ENCODE results near the gene CAPN13.

CAPN13 gene, protein sequence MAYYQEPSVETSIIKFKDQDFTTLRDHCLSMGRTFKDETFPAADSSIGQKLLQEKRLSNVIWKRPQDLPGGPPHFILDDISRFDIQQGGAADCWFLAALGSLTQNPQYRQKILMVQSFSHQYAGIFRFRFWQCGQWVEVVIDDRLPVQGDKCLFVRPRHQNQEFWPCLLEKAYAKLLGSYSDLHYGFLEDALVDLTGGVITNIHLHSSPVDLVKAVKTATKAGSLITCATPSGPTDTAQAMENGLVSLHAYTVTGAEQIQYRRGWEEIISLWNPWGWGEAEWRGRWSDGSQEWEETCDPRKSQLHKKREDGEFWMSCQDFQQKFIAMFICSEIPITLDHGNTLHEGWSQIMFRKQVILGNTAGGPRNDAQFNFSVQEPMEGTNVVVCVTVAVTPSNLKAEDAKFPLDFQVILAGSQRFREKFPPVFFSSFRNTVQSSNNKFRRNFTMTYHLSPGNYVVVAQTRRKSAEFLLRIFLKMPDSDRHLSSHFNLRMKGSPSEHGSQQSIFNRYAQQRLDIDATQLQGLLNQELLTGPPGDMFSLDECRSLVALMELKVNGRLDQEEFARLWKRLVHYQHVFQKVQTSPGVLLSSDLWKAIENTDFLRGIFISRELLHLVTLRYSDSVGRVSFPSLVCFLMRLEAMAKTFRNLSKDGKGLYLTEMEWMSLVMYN

DNA sequence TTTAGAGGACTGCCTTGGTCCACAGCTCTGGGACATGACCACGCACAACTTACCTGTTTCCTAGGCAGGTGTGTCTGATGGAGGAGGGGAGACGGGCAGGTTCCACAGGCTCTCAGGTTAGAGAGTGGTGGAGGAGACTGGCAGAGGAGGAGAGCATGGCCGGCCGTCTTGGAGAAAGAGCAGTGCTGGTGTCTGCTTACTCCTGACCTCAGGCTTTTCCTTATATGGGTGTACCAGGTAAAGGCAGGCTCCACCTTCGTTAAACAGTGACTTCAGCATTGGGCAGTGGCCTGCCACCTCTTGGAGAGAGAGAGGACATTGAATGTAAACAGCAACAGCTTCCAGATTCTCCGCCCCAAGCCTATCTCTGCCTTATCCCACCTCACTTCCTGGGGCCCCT is at the start of gene CAPN13:
TSS of gene CAPN13 (minus strand) at position 198 of the 400 bp plus-strand sequence. CDS start 20,121 bp downstream, outside the sequence.
- DNase-seq = no peak

DNA sequence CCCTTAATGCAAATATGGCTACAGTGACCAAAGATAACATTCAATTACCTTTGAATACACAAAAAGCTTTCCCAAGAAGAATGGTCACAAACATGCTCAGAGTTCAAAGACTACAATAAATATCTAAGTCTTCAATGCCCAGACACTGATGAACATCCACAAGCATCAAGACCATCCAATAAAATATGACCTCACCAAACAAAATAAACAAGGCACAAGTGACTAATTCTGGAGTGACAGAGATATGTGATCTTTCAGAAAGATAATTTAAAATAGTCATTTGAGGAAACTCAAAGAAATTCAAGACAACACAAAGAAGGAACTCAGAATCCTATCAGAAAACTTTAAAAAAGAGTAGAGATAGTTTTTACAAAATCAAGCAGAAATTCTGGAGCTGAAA is 40.6 kb upstream of the CAPN13 start:
- DNase-seq = no peak

DNA sequence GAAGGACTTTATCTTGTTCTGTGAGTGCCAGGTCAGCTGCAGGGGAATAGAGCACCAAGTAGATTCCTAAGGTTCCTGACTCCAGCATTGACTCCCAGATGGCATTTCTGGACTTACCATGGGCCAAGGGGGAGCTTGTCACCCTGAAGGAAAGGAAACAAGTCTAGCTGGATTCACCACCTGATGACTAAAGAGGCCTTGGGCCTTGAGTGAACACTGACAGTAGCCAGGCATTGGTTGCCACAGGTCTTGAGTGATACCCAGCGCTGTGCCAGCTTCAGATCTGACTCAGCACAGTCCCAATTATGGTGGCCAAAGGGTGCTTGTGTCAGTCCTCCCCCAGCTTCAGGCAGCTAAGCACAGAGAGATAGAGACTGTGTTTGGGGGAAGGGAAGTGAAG is 40.1 kb upstream of the CAPN13 start:
- DNase-seq = no peak

DNA sequence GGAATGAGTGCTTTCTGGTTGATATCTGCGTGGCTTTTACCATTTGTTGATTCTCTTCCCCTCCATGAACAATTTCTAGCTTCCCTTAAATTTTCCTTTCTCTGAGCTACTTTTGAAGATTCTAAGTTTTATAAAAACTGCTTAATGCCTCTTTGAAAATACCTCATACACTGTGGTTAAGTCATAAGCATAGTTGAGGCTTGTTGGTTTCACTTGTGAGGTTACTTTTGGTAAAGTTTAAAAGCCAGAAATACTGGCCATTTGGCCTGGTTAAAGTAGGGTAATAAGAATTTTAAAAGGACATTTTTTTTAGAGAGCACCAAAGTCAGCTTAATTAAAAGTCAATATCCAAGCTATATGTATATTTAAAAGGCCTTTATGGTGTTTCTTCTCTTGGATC is 21.3 kb upstream of the CAPN13 start:
- no peak for DNase-seq

DNA sequence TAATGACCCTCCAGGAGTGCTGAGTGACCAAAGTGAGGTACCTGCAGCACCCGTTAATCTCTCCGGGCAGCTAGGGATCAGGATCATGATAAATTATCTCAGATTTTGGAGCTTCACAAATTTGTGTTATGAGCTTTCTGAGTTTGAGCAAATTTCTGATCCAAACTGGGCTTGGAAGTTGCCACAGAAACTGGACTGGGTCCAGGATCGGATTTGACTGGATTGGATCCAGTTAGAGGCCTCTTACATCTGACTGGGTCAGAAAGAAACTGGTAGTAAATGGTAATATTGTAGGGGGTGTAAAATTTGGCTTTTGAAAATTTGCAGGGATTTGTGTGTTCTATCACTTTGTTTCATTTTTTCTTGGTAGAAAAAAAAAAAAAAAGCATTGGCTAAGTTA is 19.7 kb upstream of the CAPN13 start:
- DNase-seq = no peak

DNA sequence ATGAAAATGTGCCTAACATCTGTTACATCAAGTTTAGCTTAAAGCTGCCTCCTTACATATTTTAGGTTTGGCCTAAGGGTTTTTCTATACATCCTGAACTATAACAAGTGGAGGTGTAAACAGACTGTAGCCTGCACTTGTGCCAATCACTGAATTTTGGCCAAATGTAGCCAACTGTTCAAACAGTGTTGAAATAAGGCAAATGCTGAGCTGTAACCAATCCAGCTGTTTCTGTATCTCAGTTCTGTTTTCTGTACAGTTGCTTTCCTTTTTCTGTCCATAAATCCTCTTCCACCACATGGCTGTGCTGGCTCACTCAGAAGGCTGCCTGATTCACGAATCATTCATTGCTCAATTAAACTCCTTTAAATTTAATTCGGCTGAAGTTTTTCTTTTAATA is 19.2 kb upstream of the CAPN13 start:
- DNase-seq = no peak

DNA sequence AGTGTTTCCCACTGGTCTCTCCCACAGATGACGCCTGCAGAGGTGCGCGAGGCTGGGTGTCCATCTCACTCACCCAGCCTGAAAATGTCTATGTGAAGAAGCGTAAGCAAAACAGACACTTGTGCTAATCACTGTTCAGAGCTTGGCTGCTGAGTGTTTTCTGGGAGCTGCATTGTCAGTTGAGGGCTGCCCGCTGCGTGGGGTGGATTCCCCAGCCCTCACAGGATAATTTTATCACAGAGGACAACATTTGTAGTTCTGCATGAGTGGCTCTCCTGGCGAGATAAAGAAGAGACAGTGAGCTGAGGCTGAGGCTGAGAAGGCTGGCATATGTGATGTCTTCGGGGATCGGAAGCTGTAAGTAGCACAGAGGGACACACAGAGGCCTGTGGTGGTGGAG is 16.2 kb upstream of the CAPN13 start:
- DNase-seq = no peak

DNA sequence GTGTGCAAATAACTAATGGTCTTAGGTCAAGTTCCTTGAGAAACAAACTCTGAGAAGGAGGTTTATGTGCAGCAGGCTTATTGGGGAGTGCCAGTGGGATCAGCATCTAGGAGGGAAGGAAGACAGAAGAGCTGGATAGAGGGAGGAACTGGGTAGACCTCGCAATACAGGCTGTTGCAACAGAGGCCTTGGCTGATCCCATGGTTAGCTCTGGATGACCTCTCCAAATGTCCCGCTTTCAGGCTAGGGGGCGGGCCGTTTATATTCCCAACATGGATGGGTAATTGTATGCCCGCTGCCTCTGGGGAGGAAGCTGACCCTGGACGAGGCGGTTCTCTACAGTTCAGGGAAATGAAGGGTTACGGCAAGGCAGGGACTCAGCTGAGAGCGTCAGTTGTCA is 14.7 kb upstream of the CAPN13 start:
- no peak for DNase-seq

DNA sequence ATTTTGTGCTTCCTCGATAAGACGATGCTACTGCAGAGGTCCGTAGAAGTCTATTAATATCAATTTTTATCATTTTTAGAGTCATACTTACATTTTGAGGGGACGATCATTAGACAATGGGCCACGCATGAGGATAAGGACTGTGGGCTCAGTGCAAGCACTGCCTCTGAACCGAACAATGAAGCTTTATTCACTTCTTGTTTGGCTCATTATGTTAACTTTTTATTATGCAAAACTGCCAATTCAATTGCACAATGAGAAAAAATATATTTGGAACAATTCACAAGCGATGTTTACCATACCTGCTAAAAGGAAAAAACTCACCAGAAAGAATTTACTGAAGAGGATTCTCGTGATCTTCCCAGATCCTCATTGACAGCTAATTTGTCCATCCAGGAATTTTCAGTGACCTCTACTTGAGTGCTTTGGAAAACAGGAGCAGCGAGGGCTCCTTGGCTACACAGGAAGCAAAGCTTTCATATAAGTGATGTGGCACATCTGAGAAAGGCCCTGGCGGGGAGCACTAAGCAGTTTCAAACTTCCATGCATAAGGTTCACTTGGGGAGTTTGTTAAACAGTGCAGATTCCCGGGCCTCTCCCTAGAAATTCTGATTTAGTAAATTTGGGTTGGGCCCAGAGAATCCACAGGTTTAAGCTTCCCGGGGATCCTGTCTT is 13.3 kb upstream of the CAPN13 start:
- no peak for DNase-seq

DNA sequence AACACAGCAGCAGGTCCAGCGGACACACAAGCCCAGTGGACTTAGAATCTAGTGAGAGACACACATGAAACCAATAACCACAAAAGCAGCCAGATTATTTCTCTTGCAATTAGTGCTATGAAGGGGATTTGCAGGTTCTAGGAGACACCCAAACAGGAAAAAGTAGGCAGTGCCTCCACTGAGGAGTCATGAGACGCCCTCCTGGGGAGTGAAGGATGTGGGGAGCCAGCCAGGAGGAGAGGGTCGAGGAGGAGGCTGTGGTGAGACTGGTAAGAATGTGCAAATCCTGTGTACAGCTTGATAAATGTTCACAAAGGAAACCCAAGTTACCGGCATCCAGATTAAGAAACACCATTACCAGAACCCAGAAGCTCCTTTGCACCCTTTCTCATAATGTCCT is 2.7 kb upstream of the CAPN13 start:
- no peak for DNase-seq

DNA sequence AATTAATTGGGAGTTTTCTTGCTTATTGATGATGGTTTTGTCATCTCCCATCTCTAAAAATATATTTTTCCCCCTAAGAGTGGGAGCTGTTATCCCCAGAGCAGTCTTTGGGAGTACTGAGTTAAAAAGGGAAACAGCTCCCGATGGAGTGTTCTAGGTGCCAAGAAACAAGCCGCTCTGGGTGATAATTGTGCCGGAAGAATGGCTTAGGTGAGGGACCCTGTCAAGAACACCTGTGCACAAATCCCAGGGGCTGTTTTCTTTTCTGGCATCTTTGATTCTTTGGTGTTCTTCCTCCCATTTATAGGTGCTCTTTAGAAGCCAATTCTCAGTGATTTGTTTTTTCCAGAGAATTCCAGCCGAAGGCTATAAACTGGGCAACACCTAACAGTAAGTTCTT is 1.4 kb upstream of the CAPN13 start:
- DNase-seq = no peak

DNA sequence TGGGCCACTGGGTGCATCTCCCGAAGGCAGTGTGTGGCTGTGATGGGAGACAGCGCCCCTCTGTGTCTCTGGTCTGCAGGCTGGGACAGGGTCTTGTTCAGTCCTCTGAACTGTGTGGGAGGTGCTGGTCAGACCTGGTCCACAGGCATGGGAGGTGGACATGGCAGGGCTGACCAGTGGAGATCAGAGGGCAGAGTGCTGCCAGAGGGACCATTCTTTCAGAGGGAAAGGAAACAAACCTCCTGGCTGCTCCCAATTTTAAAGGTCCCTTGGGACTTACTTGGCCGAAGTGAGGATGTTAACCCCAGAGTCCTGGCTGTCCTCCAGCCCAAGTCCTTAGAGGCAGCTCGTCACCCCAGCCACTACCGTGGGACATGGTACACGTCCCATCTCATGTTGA is 4.0 kb downstream of the CAPN13 start:
- DNase-seq = no peak

DNA sequence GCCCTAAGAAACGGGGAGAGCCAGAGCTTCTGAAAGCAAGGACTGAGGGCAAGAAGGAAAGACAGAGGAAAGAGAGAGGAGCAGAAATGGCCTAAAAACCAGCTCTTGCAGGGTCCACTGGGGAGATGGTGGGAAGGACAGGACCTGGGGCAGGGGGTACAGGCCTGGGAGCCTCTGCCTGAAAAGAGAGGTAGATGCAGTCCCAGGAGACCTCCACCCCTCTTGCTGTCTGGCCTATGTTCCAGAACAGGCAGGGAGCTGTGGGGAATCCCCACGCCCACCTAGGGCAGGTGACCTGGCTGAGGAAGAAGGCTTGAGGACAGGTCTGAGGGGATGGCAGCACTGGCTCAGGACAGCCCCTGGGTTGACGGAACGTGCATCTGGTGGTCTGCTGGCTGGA is 4.6 kb downstream of the CAPN13 start:
- no peak for DNase-seq

DNA sequence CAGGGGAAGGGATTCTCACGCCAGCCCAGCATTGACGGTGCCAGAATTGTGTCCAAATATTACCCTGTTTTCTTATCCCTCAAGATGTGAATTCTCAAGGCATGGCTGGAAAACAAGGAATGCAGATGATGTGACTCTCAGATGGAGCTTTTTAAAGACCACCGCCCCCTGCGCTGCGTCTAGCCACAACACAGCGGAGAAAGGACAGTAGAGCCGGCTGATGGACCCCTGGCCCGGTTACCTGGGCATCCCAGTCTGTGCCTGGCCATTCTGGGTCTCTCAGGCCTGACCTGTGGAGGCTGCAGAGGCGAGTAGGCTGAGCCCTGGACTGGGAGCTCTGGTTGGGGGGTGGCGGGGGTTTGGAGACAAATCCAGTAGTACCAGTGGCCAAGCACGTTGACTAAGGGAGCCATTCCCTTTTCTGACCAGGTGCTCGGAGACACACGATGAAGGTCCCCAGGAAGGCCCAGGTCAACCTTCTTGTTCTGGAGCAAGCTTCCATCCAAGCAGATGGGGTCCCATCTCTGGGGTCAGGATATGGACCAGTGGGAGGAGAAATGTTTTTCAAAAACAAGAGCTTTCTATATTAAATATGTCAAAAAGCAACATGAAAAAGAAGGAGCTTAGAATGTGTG is 5.3 kb downstream of the CAPN13 start:
- no peak for DNase-seq

DNA sequence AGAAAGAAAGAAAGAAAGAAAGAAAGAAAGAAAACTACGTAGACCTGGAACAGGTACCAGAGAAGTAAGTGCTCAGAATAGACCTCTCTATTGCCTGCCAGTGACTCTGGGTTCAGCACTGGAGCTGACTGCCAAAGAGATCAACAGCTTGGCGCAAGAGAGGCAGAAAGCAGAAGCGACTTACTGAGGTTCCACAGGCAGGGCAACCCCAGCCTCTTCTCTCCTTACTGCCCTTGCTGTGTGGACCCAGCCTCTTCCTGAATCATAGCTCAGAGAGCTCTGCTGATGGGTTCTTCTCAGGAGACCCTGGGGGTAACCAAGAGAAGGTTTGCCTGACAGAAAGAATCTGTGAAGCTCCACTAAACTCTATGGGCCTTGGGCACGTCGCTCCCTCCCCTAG is 7.1 kb downstream of the CAPN13 start:
- DNase-seq = no peak

DNA sequence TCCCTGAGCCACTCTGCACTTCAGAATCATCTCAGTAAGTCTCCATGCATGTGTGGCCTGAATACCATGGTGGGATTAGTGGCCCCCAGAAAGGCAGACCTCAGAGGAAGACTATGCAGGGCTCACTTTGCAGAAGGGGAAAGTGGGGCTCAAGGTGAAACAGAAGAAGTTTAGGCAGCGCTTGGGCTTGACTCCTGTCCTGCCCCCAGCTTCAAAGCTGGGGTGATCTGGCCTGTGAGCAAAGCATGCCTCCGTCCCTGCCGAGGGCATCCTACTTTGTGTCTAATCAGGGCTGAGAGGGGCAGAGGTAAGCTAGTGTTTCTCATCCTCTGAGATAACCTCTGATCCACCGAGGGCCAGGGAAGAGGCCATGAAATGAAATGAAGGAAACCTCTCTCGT is 7.9 kb downstream of the CAPN13 start:
- no peak for DNase-seq

DNA sequence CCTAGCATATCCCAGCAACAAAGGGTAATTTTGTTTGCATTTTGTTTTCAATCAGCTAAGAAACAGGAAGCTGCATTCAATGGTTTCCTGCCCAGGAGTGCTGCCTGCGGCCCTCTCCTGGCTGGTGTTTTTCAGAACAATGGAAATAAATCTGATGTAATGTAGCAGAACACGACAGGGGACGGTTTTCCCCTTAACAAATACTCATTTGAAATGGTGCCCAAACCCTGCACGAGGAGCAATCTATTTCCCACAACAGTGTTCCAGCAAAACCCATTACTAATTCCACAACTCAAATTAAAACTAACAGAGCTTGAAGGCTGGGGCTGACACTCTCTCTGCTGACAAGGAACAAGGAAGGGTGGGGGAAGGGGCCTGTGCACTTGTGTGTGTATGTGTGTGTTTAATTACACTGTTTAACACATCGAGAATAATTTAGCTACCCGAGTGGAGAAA is 8.7 kb downstream of the CAPN13 start:
- DNase-seq = no peak

DNA sequence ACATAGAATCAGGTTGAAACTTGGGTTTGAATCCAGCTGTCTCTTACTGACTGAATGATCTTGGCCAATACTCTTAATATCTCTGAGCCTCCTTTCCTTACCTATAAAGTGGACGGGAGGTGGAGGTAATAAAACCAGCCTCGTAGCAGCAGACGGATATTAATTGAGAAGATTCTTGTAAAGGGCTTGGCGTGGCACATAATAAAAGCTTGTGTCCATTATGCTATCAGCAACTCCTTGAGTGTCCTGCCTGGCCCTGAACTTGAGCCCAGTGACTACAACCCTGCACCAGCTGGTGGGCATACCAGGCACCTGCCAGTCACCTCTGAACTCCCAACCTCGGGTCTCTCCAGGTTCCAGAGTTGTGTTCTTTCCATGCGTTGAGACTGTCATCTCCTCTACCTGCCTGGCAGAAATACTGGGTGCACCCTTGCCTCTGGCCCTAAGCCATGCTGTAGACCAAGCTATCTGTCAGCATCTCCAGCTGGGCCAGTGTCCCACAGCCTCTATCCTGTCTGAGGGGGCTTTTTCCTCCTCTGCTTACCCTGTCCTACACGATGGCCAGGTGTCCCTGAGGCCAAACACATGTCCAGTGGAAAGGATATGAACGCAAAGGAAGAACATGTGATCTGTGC is 9.7 kb downstream of the CAPN13 start:
- no peak for DNase-seq

DNA sequence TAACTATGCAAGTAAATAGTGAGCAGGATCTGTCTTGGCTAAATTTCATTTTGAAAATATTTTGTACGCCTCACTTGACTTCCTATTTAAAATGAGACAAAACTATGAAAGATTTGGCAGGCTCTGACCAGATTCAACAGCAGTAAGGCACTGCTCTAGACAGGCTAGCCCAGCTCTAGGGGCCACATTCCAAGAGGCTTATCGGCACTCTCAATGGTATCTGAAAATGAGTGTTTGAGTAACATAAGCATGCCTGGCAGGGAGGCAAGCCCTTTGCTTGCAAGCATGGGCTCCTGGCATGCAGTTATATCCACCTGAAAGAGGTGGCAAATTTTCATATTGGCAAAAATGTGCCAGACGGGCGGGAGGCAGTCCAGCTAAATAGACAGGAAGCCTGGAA is 10.5 kb downstream of the CAPN13 start:
- DNase-seq = no peak

DNA sequence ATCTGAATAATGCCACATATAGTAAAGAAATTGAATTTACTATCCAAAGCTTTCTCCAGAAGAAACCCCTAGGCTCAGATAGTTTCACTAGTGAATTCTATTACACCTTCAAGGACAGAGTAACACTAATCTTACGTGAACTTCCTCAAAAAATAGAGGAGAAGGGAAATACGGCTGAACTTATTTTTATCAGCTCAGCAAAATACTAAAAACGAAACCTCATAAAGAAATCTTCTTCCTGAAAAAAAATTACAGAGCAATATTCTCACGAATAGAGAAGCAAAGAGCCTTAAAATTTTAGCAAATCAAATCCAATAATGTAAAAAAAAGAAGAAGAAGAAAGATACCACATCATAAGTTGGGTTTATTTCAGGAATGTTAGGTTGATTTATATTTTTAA is 14.7 kb downstream of the CAPN13 start:
- no peak for DNase-seq

DNA sequence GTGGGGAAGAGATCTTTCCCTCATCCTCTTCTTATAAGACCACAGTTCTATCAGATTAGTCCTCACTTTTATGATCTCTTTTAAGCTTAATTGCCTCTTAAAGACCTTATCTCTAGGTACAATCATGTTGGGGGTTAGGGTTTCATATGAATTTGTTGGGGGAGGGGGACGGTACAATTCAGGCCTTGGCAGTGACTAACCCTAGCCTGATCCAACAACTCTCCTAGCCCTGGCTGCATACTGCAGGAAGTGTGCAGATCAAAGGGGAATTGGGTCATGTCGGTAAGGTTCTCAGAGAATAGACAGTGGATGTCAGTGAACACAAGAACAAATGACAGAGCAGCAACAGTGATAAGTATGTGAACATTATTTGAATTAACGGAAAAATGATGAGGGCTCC is 16.4 kb downstream of the CAPN13 start:
- DNase-seq = no peak

DNA sequence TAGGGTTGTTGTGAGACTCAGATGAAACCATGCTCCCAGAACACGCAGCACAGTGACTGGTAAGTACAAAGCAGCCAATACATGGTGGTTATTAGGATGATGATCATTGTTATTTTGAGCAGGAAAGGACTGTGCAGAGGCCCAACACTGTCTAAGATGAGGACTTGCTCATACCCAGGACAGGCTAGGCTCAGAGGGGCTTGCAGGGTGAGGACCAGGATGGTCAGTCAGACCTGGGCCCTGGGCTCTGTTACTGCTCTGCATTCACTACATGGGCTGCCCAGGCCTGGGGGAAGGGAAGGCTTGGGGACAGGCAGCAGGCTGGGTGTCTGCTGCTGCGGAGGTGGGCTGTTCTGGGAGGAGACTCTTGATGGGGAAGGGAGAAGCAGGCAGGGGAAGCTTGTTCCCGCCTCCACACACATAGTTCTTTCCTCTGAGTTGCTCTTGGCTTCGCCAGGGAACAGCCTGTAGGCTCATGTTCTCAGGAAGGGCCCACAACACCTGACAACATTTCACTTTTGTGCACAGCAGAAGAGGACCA is 17.5 kb downstream of the CAPN13 start:
- no peak for DNase-seq

Data from stimulated activated naive CD4-positive, alpha-beta T cell treated with Interleukin-2 at 50 U/mL for 16 hours (primary cell).